HEK293T (cell line): ENCODE measurements around the gene CBLL2.

Experiments
- ARNT ChIP-seq: fragments of 450-650 bp; IDR thresholded peaks from 2 replicates; pipeline ENCODE4 v1.6.1; 2017; ENCODE audit warnings: mild to moderate bottlenecking
- BHLHE40 ChIP-seq: fragments of 450-650 bp; IDR thresholded peaks from 2 replicates; pipeline ENCODE4 v1.6.1; 2016; ENCODE audit warnings: mild to moderate bottlenecking, moderate library complexity, borderline replicate concordance
- CTBP1 ChIP-seq: fragments of 450-650 bp; IDR thresholded peaks from 2 replicates; pipeline ENCODE4 v1.6.1; 2016; ENCODE audit warnings: borderline replicate concordance
- ELF4 ChIP-seq: fragments of 450-650 bp; IDR thresholded peaks from 2 replicates; pipeline ENCODE4 v1.6.1; 2017; ENCODE audit warnings: antibody characterized with exemption
- FOXK2 ChIP-seq: fragments of 450-650 bp; IDR thresholded peaks from 2 replicates; pipeline ENCODE4 v1.6.1; 2016; ENCODE audit warnings: mild to moderate bottlenecking
- LEF1 ChIP-seq: fragments of 450-650 bp; IDR thresholded peaks from 2 replicates; pipeline ENCODE4 v1.6.1; 2017; ENCODE audit warnings: mild to moderate bottlenecking, borderline replicate concordance
- SP1 ChIP-seq: fragments of 450-650 bp; IDR thresholded peaks from 2 replicates; pipeline ENCODE4 v1.6.1; 2017
- SUZ12 ChIP-seq: fragments of 450-650 bp; IDR thresholded peaks from 2 replicates; pipeline ENCODE4 v1.6.1; 2016; ENCODE audit warnings: mild to moderate bottlenecking
- TARDBP ChIP-seq: fragments of 450-650 bp; IDR thresholded peaks from 2 replicates; pipeline ENCODE4 v1.6.1; 2016
- ZNF384 ChIP-seq: fragments of 450-650 bp; IDR thresholded peaks from 2 replicates; pipeline ENCODE4 v1.6.1; 2016
- TF ChIP-seq, protein P1 (sequence below): fragments of 450-650 bp; IDR thresholded peaks from 2 replicates; pipeline ENCODE4 v1.6.1; 2016

DNA sequence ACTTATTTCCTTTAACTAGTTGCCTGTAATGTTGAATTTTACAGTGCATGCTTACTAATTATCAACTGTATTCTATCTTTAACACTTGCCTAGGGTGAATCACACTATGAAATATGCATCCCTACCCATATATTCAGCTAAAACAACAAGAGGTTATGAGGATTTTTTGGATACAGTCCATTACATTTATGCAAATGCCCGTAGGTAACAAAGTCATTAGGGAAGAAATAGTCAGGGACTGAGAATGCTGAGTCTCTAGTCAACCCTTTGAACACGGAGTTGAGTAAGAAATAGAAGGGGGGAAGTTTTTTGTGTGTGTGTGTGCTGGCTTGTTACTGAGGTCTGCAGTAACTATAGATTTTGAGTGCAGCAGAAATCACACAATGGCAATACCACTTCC is 26.1 kb upstream of the CBLL2 start:
- no peak for TF ChIP-seq SUZ12
- TF ChIP-seq CTBP1: no peak
- no peak for TF ChIP-seq ZNF384
- no peak for TF ChIP-seq FOXK2
- no peak for TF ChIP-seq SP1
- no peak for TF ChIP-seq LEF1
- TF ChIP-seq ELF4: no peak
- no peak for TF ChIP-seq BHLHE40
- TF ChIP-seq, protein P1, sequence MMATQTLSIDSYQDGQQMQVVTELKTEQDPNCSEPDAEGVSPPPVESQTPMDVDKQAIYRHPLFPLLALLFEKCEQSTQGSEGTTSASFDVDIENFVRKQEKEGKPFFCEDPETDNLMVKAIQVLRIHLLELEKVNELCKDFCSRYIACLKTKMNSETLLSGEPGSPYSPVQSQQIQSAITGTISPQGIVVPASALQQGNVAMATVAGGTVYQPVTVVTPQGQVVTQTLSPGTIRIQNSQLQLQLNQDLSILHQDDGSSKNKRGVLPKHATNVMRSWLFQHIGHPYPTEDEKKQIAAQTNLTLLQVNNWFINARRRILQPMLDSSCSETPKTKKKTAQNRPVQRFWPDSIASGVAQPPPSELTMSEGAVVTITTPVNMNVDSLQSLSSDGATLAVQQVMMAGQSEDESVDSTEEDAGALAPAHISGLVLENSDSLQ: no peak
- TF ChIP-seq TARDBP: no peak
- TF ChIP-seq ARNT: no peak
